Peyer's patch (tissue), 4 donors: ENCODE measurements around the gene EID1.

Experiments
- CTCF ChIP-seq, 6 experiments: fragments of 450-650 bp in 4 of 6; fragments of 200-600 bp in 2 of 6; sonication (generic) in 1 of 6; IDR thresholded peaks; one replicate each; pipeline ENCODE4 v1.5.1; 2017 to 2019; ENCODE audit warnings: antibody characterized with exemption in 6 of 6, mild to moderate bottlenecking in 3 of 6, moderate library complexity in 1 of 6
- POLR2A ChIP-seq, 2 donors: fragments of 450-650 bp; IDR thresholded peaks; one replicate each; pipeline ENCODE4 v1.5.1; 2017; ENCODE audit warnings: antibody characterized with exemption in 2 of 2, mild to moderate bottlenecking in 2 of 2, moderate library complexity in 2 of 2

- TF ChIP-seq CTCF (IDR thresholded peaks at IDR 0.05): no peak
- no peak for TF ChIP-seq POLR2A (IDR thresholded peaks at IDR 0.05)
These were observed 15.2 kb upstream of the EID1 start for GRCh38 chr15:48862705-48863104.
